ENCODE measurements around the gene HPGDS. TPM values are rescaled to one million over a fixed set of nuclear protein-coding genes. Genes with fewer than 3 reads are reported as not detected.
"Not testable (repeated sequence)": the region's sequence is repeated elsewhere in the genome, so short reads cannot be mapped to it uniquely, and the experiment has no call there.

The HPGDS gene
- total RNA-seq, 1 donor from 2014 or later = not detected

DNA sequence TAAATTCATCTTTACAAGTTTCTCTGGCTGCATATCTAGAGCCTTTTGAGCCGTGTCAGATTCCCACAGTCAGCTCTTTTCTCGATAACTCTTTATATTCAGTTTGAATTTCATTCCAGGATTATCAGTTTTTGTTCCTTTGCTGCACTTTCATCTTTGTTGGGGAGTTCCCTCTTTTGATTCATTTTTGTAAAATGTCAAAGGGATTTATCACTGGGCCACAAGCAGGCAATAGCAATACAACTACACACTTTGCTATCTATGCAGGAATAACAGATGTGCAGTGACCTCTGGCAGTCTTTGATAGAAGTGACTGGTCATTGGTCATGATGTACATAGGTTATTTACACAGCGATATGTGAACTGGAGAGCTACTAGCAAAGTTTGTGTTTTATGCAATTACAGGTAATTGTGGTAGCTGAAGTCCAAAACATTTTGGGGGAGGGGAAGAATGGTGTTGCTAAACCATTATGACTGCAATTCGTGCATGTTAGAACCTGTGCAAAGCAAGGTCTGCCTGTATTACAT, 43.8 kb downstream of the HPGDS start:
- Mint-ChIP-seq H3K27ac (ENCODE audit: unreplicated experiment) (no peak overlapping the region), H3K4me3 (ENCODE audit: unreplicated experiment) (no peak overlapping the region), H3K27me3 (ENCODE audit: unreplicated experiment) (no peaks in the 10 kb centered on the region), H3K4me1 (ENCODE audit: unreplicated experiment) (no peaks in the 10 kb centered on the region), H3K36me3 (ENCODE audit: unreplicated experiment) (no peaks in the 10 kb centered on the region), H3K9me3 (ENCODE audit: unreplicated experiment) (no peaks in the 10 kb centered on the region)
- no peak for TF ChIP-seq CTCF (IDR thresholded peaks at IDR 0.05)
- DNase-seq (ENCODE audit: extremely low spot score, unreplicated experiment) = no peak

GRCh38 chr4:94295473-94295872, 47.2 kb downstream of the HPGDS start:
- DNase-seq (ENCODE audit: extremely low spot score, unreplicated experiment); H3K27ac Mint-ChIP-seq (ENCODE audit: unreplicated experiment); H3K9me3 Mint-ChIP-seq (ENCODE audit: unreplicated experiment); H3K27me3 Mint-ChIP-seq (ENCODE audit: unreplicated experiment); H3K4me3 Mint-ChIP-seq (ENCODE audit: unreplicated experiment); H3K4me1 Mint-ChIP-seq (ENCODE audit: unreplicated experiment): not testable (repeated sequence)
- H3K36me3 Mint-ChIP-seq (ENCODE audit: unreplicated experiment) = peaks cover 21% of the 10 kb centered on the region

DNA sequence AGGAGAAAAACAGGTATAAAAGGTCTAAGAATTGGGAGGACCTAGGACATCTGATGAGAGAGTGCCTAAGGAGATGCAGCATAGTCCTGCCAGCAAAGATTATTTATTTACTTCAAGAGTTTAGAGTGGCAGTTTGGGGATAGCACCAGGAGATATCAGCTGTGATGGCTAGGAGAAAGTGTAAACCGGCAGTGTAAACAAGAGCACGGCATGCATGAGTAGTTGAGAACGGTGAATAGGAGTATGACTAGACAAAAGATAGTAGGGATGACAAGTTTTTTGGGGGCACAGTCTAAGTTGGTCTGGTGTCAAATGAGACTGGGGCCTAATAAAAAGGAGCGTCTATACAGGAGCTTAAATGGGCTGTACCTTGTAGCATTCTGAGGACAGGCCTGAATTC, 48.7 kb downstream of the HPGDS start:
- peaks cover 31% of the 10 kb centered on the region for H3K36me3 Mint-ChIP-seq (ENCODE audit: unreplicated experiment)
- not testable (repeated sequence) for H3K4me3 Mint-ChIP-seq (ENCODE audit: unreplicated experiment); H3K27me3 Mint-ChIP-seq (ENCODE audit: unreplicated experiment); H3K9me3 Mint-ChIP-seq (ENCODE audit: unreplicated experiment); H3K4me1 Mint-ChIP-seq (ENCODE audit: unreplicated experiment); H3K27ac Mint-ChIP-seq (ENCODE audit: unreplicated experiment); DNase-seq (ENCODE audit: extremely low spot score, unreplicated experiment)

- H3K27me3 Mint-ChIP-seq (ENCODE audit: unreplicated experiment) = no peaks in the 10 kb centered on the region
- no peak overlapping the region for H3K4me3 Mint-ChIP-seq (ENCODE audit: unreplicated experiment)
- H3K4me1 Mint-ChIP-seq (ENCODE audit: unreplicated experiment) = no peaks in the 10 kb centered on the region
- H3K36me3 Mint-ChIP-seq (ENCODE audit: unreplicated experiment) = peaks cover 51% of the 10 kb centered on the region
- no peak for DNase-seq (ENCODE audit: extremely low spot score, unreplicated experiment)
- no peak overlapping the region for H3K27ac Mint-ChIP-seq (ENCODE audit: unreplicated experiment)
- H3K9me3 Mint-ChIP-seq (ENCODE audit: unreplicated experiment) = no peaks in the 10 kb centered on the region
- TF ChIP-seq CTCF (IDR thresholded peaks at IDR 0.05) = no peak
Measured at GRCh38 chr4:94290245-94290644, 52.4 kb downstream of the HPGDS start.

DNA sequence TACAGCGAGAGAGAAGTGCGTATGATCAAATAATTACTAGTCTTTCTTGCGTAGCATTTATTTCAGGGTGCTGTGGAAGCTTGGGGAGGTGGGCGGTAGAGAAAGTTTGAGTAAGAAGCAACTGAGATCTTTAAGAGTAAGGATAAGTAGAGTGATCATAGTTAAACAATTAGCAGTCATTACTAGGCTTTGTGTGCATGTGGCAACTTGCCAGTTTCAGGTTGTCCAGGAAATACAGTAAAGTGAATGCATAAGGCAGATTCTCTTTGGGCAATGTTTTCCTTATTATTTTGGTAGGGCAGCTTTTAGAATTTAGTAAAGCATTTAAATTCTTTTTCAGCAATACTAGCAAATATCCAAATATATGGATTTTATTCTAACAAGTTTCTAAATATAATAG, 57.0 kb downstream of the HPGDS start:
- H3K27me3 Mint-ChIP-seq (ENCODE audit: unreplicated experiment) = no peaks in the 10 kb centered on the region
- DNase-seq (ENCODE audit: extremely low spot score, unreplicated experiment) = no peak
- TF ChIP-seq CTCF (IDR thresholded peaks at IDR 0.05) = no peak
- H3K9me3 Mint-ChIP-seq (ENCODE audit: unreplicated experiment) = no peaks in the 10 kb centered on the region
- no peak overlapping the region for H3K4me3 Mint-ChIP-seq (ENCODE audit: unreplicated experiment)
- no peaks in the 10 kb centered on the region for H3K4me1 Mint-ChIP-seq (ENCODE audit: unreplicated experiment)
- no peak overlapping the region for H3K27ac Mint-ChIP-seq (ENCODE audit: unreplicated experiment)
- H3K36me3 Mint-ChIP-seq (ENCODE audit: unreplicated experiment) = peaks cover 58% of the 10 kb centered on the region

DNA sequence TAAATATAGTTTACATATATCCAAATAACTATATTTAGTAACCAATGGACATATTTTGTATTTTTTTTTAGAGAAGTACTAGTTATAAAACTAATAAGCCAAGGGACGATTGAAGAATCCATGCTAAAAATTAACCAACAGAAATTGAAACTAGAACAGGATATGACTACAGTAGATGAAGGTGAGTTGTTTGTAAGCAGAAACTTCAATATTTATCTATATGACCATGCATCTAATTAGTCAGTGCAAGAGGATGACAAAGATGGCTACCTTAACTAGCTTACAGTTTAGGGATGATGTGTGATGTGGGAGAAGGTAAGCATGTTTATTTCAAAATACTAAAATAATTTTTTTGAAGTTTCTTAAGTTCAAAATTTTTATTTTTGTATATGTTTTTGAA, 57.7 kb downstream of the HPGDS start:
- Mint-ChIP-seq H3K9me3 (ENCODE audit: unreplicated experiment) (no peaks in the 10 kb centered on the region), H3K27ac (ENCODE audit: unreplicated experiment) (no peak overlapping the region), H3K4me1 (ENCODE audit: unreplicated experiment) (no peaks in the 10 kb centered on the region), H3K36me3 (ENCODE audit: unreplicated experiment) (peaks cover 52% of the 10 kb centered on the region), H3K4me3 (ENCODE audit: unreplicated experiment) (no peak overlapping the region), H3K27me3 (ENCODE audit: unreplicated experiment) (no peaks in the 10 kb centered on the region)
- DNase-seq (ENCODE audit: extremely low spot score, unreplicated experiment) = no peak
- no peak for TF ChIP-seq CTCF (IDR thresholded peaks at IDR 0.05)
